HG02610 (cell line): ENCODE measurements around the gene TMEFF2.

Source experiments
- ATAC-seq: cut with Tn5 transposase; IDR thresholded peaks from one replicate; pipeline ENCODE4 v1.9.1; 2021; ENCODE audit warnings: mild to moderate bottlenecking, moderate library complexity; ENCODE audit not compliant: unreplicated experiment

Gene TMEFF2

DNA sequence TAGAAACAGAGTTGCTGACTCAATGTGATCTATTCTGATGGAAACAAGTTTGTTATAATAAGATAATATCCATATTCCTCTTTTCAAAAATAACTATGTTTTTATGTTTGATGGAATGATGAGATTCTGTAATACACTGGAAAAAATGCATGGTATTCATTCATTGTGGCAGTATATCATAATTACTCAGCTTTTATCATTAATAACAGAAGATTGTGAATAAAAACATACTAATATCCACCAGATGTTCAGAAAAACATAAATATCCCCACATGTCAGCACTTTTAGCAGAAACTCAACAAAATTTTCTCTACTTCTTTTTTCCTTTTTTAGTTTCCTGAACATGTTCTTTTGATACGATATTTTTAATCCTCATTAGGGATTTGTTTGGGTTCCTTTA lies 217.0 kb downstream of the TMEFF2 start:
- ATAC-seq, result no peak

GRCh38 chr2:191976436-191976835 lies 218.3 kb downstream of the TMEFF2 start:
- ATAC-seq, result no peak

DNA sequence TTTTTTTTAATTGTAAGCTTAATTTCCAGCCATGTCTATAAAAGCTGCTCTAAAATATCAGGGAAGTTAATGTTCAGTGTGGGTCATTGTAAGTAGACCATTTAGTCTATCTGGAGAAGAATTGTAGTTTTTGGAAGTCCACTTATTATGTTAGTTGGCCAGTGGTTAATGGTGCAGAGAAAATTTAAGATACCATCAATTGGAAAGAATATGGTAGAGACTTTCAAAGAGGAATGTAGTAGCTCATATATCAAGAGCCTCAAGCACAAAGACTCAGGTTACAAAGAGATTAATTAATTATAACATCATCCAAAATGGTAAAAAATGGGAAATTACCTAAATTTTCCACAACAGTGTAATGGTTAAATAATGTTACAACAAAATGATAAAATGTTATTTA lies 220.1 kb downstream of the TMEFF2 start:
- no peak for ATAC-seq

DNA sequence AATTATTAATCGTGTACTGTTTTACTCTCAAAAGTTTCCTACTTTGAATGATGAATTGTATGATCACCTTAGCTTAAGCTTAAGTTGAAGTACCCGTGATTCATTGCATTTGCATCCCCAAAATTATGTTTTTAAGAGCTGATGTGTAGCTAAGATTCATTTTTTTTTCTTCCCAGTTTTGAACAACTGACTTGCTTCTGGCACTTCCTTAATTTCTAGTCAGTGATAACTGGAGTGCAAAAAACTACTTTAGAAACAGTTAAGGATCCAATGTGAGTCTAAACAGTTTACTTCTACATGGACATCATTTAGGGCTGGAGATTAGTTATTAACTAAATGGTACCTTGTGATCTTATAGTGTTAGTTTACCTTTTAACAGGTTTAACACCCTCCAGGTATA lies 223.9 kb downstream of the TMEFF2 start:
- ATAC-seq, result no peak

DNA sequence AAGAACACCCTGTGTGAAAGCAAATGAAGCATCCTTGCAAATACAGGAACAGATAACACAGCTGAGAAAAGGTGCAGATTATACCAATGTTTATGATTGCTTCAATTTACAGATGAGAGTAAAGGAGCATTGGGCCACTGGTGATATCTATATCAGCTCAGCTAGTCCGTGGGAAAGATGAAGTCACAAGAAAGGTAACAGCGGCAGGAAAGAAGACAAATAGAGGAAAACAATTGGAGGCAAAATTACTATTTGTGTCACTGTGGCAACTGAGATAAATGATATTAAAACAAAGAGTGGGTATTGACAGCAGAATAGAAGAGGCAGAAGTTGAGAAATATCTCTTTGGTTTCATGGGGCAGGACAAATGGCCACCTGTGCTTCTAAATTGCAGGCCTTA lies 226.6 kb downstream of the TMEFF2 start:
- no peak for ATAC-seq

GRCh38 chr2:191965733-191966132 lies 229.0 kb downstream of the TMEFF2 start:
- no peak for ATAC-seq

DNA sequence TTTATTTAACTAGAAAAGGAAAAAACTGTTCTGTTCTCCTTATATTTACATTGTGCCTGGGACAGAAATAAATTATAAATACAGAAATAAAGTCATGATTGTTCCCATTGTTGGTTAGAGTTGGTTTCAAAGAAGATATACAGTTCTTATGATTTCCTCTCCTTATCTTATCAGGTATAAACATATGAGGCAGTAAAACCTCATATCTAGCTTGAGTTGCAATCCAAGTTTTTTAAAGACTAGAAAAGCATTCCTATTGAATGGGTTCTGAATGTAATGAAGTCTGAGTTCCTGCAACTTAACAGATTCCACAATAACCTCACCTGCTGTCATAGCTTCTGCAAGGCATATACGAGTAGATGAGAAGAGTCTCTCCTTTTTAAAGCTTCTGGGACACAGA lies 233.2 kb downstream of the TMEFF2 start:
- ATAC-seq, result no peak

GRCh38 chr2:191959209-191959608 lies 235.5 kb downstream of the TMEFF2 start:
- ATAC-seq, result no peak

GRCh38 chr2:191957996-191958860 lies 236.5 kb downstream of the TMEFF2 start:
- peak; percentile 45 for ATAC-seq

DNA sequence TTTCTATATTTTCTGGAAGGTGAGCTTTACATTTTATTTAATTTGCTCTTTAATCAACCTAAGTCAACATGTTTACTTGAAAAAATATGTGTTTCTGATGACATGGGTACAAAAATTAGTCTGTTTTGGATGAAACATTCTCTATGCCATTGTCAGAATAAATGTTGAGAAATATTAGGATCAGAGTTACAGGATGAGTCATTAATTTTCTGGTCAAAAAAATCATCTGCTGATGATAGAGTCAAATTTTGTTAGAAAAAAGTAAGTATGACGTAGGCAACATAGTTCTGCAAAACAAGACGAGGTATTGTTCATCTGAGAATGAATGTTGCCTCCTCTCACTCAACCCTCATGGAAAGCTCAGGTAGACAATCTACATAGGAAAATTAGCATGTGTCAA lies 240.3 kb downstream of the TMEFF2 start:
- no peak for ATAC-seq

- ATAC-seq, result no peak
Observed at GRCh38 chr2:191952515-191953270, 242.0 kb downstream of the TMEFF2 start.

GRCh38 chr2:191951832-191952231 lies 242.9 kb downstream of the TMEFF2 start:
- no peak for ATAC-seq

GRCh38 chr2:191951376-191951775 lies 243.4 kb downstream of the TMEFF2 start:
- no peak for ATAC-seq

DNA sequence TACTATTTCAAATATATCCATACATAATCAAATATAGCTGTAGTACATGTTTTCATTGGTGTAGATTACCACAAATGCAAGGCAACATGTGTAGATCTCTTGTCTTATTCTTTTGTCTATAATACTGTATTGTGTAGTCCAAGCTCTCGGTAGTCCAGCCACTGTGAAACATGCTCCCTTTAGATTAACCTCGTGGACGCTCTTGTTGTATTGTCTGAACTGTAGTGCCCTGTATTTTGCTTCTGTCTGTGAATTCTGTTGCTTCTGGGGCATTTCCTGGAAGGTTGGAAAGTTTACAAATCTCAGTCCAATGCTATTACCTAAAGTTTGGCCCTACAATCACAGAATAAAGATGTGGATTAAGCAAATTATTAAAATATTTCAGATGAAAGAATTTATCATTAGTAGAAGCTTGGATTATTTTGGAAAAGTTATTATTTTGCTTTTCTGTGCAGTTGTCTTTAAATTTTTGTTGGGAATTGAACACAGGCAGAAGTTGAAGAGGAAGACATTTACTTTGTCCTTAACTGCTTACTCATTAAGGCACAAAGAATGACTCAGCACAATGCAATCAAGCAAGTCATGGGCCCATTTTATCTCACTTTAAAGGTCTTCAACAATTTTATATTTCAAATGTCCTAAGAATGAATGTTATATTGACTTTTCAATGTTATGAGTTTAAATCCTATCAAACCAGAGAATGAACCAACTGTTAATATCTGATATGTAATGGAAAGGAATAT lies 244.4 kb downstream of the TMEFF2 start:
- ATAC-seq, result peak; percentile 73

DNA sequence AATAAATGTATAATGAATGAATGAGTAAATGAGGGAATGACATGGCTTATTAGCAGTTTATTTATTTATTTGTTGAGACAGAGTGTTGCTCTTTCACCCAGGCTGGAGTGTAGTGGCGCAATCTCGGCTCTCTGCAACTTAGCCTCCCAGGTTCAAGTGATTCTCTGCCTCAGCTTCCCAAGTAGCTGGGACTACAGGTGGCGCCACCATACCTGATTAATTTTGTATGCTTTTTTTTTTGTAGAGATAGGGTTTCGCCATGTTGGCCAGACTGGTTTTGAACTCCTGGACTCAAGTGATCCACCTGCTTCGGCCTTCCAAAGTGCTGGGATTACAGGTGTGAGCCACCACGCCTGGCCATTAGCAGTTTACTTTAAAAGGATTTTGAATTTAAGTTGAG lies 247.5 kb downstream of the TMEFF2 start:
- ATAC-seq, result no peak

- no peak for ATAC-seq
Observed at GRCh38 chr2:191946471-191947182, 248.1 kb downstream of the TMEFF2 start.

- ATAC-seq, result no peak
Observed at GRCh38 chr2:191945623-191946022, 249.1 kb downstream of the TMEFF2 start.

- no peak for ATAC-seq
Observed at GRCh38 chr2:191942739-191943103, 252.0 kb downstream of the TMEFF2 start.

DNA sequence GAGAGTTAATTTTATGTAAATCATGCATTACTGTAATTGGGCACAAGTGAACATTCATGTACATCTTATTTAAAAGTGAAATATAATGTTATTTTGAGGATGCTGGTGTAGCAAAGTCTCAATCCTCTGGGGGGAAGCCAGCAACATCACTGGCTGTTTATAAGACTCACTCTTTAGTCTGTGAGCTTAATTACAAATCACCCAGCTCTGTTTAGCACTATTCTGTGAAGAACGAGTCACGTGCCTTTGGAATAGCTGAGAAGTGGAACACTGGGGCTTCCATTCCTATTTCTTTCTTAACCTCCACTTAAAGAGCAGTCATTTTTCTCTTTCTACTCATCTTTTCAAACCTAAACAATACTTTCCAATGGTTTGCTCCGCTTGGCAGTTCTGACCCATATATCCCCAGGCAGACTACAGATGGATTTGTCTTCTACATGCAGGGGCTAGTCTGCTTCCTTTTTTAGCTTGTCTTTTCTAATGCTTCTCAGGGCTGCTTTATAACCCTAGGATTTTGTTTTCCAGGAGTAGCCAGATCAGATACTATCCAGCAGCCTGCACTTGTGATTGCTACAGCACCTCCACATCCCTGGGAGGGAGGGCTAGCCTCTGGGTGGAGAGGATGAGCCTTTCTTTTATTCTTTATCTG lies 252.5 kb downstream of the TMEFF2 start:
- ATAC-seq, result no peak

DNA sequence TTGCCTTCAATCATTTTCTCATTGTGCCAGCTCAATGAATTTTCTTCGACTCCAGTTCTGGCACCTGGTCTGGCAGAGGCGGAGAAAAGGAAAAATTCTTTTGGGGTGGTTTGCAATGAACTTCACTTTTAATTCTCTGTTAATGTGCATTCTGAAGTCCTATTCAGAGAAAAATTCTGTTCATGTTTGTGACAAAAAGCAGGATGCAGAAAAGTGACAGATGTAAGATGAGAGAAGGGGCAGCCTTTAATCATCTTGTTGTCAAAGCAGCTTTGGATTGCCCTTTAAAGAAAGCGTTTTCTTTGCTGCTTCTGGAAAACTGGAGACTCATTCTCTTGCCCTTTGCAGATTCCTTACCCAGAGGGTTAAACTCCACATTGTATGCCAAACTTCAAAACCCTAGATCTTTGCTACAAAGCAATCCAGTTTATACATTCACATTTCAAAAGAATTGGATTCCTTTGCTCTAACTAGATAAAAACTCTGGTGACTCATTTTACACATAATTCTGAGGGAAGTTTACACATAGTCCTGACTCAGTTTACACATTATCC lies 253.3 kb downstream of the TMEFF2 start:
- no peak for ATAC-seq
